Measurements from ENCODE around the gene RNF215.

The RNF215 gene
- total RNA-seq: 12.6 to 15.1 reads per million in 2 donors

DNA sequence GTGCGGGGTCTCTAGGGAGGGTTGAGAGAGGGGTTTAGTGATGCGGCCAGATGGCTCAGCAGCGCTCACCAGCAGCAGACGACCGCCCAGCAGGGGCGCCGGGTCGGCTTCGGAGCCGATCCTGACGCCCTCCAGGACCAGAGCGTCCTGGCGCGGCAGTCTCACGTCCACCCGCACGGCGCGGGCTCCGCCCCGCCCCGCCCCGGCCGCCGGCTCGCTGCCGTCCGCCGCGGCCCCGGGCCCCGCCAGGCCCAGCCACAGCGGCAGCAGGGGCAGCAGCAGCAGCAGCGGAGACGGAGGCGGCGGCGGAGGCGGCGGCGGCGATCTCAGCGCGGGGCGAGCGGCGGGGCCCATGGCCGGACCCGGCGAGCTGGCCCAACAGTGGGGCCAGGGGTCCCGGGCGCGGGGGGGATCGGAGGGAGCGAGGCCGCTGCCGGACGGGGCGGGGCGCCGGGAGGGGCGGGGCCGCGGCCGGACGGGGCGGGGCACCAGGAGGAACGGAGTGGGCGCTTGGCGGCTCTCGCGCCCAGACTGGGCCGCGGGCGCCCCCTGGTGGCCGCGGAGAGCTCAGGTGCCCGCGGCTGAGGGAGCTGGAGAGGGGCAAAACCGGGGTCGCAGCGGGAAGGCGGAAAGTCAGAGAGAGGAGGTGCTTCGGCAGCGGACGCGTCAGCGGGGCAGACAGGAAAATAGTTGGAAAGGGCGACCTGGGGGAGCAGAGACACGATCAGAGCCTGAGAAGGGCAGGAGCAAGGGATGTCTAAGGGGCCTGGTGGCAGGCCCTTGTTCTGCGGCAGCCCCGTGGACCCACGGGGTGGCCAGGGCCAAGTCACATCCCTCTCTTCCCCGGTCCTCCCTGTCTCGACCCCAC, at the start of gene RNF215:
RNF215 (minus strand) TSS at position 452 of the 868 bp plus-strand sequence; CDS start at position 354, 98 bp downstream.
- peak; percentile 66 for DNase-seq

DNA sequence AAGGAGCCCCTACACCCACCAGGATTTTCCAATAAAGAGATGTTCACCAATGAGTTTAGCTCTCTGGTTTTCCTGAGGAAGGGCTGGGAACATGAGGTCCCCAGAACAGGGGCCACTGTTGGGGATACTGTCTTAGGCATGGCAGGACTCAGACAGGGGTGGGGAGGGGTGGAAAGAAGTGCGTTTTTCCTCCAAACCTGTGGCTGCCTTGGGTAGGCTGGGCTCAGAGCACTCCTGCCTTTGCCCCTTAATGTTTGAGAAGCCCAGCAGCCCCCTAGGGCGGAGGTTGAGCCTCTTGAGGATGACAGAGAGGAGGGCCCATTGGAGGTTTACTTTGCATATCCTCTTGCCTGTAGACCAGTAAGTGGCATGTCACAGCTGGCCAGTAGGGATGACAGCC, 49.0 kb upstream of the RNF215 start:
- no peak for DNase-seq

GRCh38 chr22:30435674-30436126, 48.5 kb upstream of the RNF215 start:
- DNase-seq: peak; percentile 62

DNA sequence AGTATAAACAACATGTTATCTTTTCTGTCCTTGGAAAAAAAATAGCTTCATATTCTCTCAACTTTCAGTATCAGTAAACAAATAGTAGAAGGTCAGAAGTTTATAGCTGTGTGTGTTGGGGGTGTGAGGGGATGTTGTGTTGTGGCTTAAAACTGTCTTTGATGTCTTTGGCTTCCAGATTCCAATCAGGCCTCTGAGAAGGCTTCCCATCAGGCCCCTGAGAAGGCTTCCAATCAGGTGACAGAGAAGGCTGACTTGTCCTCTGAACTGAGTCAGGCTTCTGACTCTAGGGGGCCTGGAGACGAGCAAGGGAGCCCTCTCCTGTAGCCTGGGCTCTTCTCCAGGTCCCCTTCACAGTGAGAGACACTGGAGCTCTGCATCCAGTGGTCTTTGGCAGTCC, 47.6 kb upstream of the RNF215 start:
- DNase-seq: no peak

- DNase-seq: no peak
Measured at GRCh38 chr22:30433773-30434172, 46.6 kb upstream of the RNF215 start.

GRCh38 chr22:30433227-30433626, 46.0 kb upstream of the RNF215 start:
- DNase-seq: no peak

GRCh38 chr22:30432520-30432919, 45.3 kb upstream of the RNF215 start:
- DNase-seq: no peak

- no peak for DNase-seq
Measured at GRCh38 chr22:30432096-30432495, 44.9 kb upstream of the RNF215 start.

DNA sequence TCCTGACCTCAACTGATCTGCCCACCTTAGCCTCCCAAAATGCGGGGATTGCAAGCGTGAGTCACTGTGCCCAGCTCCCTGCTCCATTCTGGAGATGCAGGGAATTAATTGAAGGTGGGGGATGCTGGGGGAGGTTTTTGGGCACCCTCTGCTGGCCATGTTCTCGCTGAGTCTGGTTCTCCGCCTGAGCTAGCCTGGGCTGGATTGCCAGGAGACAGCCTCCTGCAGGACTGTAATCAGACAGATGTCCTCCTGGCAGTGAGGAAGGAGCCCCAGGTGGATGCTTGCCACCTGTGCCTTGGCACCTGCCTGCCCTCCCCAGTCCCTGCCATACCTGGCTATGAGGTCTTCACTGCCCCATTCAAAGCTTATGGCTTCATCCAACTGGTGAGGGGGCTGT, 43.7 kb upstream of the RNF215 start:
- DNase-seq: no peak

- DNase-seq: no peak
Measured at GRCh38 chr22:30429887-30430286, 42.7 kb upstream of the RNF215 start.

- no peak for DNase-seq
Measured at GRCh38 chr22:30427871-30428270, 40.7 kb upstream of the RNF215 start.

DNA sequence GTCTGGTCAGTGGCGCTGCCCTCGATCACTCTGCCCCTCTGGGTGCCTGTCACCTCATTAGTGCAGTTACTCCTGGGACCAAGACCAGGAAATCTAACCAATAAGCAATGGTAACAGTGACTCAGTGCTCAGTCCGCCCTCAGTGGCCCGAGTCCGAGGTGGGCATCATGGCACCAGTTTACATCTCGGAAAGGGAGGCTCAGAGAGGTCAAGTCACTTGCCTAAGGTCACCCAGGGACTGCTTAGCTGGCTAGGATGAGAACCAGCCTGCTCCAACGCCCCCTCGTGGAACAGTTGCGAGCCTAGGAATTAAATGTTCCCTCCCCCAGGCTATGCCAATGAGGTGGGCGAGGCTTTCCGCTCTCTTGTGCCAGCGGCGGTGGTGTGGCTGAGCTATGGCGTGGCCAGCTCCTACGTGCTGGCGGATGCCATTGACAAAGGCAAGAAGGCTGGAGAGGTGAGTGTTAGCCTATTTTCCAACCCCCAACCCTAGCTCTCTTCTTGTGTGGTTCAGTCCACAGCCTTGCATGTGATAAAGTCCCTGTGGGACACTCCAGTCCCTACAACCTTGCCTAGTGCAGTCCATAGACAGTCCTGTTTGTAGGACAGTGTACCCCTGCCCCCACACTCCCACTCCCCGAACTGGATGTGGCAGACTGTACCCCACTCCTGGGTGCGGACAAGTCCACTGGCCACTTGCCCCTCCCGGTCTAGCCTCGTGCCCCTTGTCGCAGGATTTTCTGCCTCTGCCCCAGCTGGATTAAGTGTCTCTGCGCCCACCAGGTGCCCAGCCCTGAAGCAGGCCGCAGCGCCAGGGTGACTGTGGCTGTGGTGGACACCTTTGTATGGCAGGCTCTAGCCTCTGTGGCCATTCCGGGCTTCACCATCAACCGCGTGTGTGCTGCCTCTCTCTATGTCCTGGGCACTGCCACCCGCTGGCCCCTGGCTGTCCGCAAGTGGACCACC, 39.5 kb upstream of the RNF215 start:
- peak; percentile 43 for DNase-seq

DNA sequence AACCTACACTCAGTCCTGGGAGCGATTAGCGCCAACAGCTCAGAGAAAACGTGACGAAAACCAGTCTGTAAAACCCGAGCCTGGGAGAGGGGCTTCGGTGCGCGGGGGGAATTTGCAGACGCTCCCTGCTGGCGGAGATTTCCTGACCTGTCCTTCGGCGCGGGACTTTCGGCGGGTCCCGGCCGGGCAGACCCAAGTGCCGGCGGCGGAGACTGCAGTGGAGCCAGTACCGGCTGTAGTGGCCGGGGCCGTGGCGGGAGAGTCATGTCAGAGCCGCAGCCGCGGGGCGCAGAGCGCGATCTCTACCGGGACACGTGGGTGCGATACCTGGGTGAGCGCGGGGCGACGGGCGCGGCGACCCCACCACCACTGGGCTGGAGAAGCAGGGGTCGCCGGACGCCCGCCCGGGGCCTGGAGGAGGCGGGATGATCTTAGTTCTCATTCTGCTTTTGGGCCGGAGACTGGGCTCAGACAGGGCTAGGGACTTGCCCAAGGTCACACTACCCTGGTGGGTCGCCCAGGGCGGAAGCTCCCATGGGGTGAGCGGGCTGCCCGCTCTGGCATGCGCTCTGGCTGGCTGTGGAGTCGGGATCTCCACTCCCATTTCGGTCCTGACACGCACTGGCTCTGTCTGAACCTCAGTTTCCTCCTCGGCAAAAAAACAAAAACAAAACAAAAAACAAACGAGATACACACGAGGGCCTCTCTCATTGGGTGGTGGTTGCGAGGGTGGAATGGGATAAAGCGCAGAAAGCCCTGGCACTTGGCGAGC, 38.6 kb upstream of the RNF215 start, which contains the start of gene MTFP1:
MTFP1 (plus strand) TSS at position 153 of the 772 bp plus-strand sequence; CDS start at position 265, 112 bp downstream.
- peak; percentile 44 for DNase-seq

DNA sequence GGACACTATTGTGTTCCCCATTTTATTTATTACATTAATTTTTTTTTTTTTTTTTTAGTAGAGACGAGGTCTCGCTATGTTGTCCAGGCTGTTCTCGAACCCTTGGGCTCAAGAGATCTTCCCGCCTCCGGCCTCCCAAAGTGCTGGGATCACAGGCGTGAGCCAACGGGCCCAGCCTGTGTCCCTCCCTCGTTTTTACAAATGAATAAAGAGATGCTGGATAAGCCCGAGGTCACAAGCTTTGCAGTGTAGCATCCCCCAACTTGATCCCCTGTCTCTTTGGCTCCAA, 38.1 kb upstream of the RNF215 start:
- no peak for DNase-seq

GRCh38 chr22:30424534-30425326, 37.5 kb upstream of the RNF215 start:
- no peak for DNase-seq

DNA sequence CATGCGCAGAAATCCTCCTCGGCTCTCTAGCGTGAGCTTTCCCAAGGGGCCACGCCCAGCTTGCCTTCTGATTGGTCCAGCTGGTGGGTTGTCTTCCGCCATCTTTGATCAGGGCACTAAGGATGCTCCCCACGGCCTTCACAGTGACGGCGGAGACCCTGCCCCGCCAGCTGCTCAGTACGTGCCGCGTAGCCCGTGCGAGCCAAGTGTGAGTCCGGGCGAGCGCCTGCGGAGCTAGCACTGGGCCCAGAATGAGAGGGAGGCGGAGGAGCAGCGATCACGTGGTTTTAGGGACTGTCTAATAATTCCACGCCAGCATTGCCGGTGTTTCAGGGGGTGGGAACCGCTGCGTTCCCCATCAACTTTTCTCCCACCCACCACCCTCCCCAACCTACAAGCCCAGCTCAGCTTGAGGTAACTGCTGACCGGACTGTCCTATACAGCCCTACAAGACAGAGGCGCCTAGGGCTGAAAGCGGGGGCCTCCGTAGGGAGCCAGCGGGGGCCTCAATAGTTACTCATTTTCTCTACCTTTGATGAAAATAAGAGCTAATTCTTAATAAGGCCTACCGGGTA, 36.8 kb upstream of the RNF215 start:
- DNase-seq: peak; percentile 90

- peak; percentile 37 for DNase-seq
Measured at GRCh38 chr22:30423301-30423958, 36.2 kb upstream of the RNF215 start.

- DNase-seq: no peak
Measured at GRCh38 chr22:30422481-30423300, 35.5 kb upstream of the RNF215 start.

DNA sequence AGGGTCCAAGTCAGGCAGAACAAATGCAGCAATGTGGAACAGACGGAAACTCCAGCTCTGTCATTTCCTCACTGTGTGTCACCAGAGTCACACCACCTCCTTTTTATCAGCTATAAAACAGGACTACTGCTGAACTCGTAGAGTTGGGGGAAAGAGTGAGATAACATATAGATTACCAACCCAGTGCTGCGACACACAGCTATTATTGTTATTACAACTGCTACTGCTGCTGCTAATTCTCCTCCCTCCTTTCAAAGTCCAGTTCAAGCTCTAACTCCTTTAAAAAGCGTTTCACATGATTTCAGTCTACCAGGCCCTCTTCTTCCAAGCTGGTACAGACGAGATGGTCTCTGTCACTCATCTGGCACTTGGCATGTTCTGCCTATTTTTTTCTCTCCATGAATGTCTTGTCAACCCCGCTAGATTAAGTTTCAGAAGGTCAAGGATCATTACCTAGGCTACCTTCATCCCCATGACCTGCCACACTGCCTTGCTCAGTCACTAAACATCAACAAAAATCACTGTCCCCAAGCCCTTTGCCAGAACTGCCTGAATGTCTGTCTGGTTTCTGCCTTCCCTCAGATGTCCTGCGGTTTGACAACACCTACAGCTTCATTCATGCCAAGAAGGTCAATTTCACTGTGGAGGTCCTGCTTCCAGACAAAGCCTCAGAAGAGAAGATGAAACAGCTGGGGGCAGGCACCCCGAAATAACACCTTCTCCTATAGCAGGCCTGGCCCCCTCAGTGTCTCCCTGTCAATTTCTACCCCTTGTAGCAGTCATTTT, 34.7 kb upstream of the RNF215 start:
- no peak for DNase-seq
